Glutamatergic neuron (in vitro differentiated cells): ENCODE data around the gene ERI3. TPM values are rescaled to one million over a fixed set of nuclear protein-coding genes. Genes with fewer than 3 reads are reported as not detected.

Experiments
- DNase-seq: peaks from one replicate; pipeline ENCODE4 v3.0.0; 2022
- H3K27ac Mint-ChIP-seq: one replicate; pipeline ENCODE4 v1.8.0; 2020; ENCODE audit warnings: mild to moderate bottlenecking, mixed read lengths, inconsistent platforms; ENCODE audit not compliant: unreplicated experiment
- H3K27me3 Mint-ChIP-seq: one replicate; pipeline ENCODE4 v1.8.0; 2020; ENCODE audit warnings: mild to moderate bottlenecking, moderate library complexity, mixed read lengths, inconsistent platforms; ENCODE audit not compliant: unreplicated experiment
- H3K36me3 Mint-ChIP-seq: one replicate; pipeline ENCODE4 v1.8.0; 2020; ENCODE audit warnings: mild to moderate bottlenecking, mixed read lengths, inconsistent platforms; ENCODE audit not compliant: unreplicated experiment
- H3K4me1 Mint-ChIP-seq: one replicate; pipeline ENCODE4 v1.8.0; 2020; ENCODE audit warnings: mild to moderate bottlenecking, low read depth, mixed read lengths, inconsistent platforms; ENCODE audit not compliant: unreplicated experiment
- H3K4me3 Mint-ChIP-seq: one replicate; pipeline ENCODE4 v1.8.0; 2020; ENCODE audit warnings: mild to moderate bottlenecking, mixed read lengths, inconsistent platforms; ENCODE audit not compliant: unreplicated experiment
- H3K9me3 Mint-ChIP-seq: one replicate; pipeline ENCODE4 v1.8.0; 2020; ENCODE audit warnings: mild to moderate bottlenecking, moderate library complexity, mixed read lengths, inconsistent platforms; ENCODE audit not compliant: unreplicated experiment
- total RNA-seq: library from RNA; stranded (reverse); fragmentation: NEBNext Ultra II Directional; extraction: Animal tissue kit (Norgen Biotek cat#: 25700); gene quantifications from one replicate; pipeline ENCODE4 v1.2.1, GENCODE V29; 2021; ENCODE audit not compliant: unreplicated experiment
- TF ChIP-seq, protein P1 (sequence below): fragments of 200-600 bp; sonication (generic); IDR thresholded peaks from one replicate; pipeline ENCODE4 v1.5.0; 2021; ENCODE audit not compliant: partially characterized antibody, unreplicated experiment

The ERI3 gene
- total RNA-seq, 1 donor from 2014 or later = 37.0 TPM

GRCh38 chr1:44302541-44302940 lies 52.5 kb downstream of the ERI3 start:
- Mint-ChIP-seq H3K36me3 (no peaks in the 10 kb centered on the region), H3K4me3 (no peak overlapping the region), H3K27me3 (no peaks in the 10 kb centered on the region), H3K4me1 (peaks cover under 1% of the 10 kb centered on the region), H3K9me3 (no peaks in the 10 kb centered on the region), H3K27ac (no peak overlapping the region)
- no peak for DNase-seq
- TF ChIP-seq, protein P1, sequence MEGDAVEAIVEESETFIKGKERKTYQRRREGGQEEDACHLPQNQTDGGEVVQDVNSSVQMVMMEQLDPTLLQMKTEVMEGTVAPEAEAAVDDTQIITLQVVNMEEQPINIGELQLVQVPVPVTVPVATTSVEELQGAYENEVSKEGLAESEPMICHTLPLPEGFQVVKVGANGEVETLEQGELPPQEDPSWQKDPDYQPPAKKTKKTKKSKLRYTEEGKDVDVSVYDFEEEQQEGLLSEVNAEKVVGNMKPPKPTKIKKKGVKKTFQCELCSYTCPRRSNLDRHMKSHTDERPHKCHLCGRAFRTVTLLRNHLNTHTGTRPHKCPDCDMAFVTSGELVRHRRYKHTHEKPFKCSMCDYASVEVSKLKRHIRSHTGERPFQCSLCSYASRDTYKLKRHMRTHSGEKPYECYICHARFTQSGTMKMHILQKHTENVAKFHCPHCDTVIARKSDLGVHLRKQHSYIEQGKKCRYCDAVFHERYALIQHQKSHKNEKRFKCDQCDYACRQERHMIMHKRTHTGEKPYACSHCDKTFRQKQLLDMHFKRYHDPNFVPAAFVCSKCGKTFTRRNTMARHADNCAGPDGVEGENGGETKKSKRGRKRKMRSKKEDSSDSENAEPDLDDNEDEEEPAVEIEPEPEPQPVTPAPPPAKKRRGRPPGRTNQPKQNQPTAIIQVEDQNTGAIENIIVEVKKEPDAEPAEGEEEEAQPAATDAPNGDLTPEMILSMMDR = no peak

DNA sequence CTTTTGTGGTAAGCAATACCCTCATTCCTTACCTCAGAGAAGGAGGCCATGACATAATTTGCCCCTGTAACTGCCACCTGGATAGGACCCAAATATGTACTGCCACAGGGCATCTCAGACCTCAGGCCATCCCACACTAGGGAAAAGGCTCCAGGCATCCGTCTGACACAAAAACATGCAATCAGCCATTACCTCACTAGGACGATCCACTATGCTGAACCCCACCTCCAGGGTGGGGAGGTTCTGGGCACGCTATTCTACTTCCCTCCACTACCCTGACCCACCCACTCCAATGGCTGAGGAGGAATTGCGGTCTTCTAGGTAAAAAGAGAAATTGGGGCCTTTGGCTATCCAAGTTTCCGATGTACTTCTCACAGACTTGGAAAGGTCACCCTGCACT lies 53.6 kb downstream of the ERI3 start:
- Mint-ChIP-seq H3K27me3 (no peaks in the 10 kb centered on the region), H3K4me1 (peaks cover 7% of the 10 kb centered on the region), H3K36me3 (no peaks in the 10 kb centered on the region), H3K27ac (no peak overlapping the region), H3K4me3 (no peak overlapping the region), H3K9me3 (no peaks in the 10 kb centered on the region)
- no peak for DNase-seq
- TF ChIP-seq, protein P1 = no peak

DNA sequence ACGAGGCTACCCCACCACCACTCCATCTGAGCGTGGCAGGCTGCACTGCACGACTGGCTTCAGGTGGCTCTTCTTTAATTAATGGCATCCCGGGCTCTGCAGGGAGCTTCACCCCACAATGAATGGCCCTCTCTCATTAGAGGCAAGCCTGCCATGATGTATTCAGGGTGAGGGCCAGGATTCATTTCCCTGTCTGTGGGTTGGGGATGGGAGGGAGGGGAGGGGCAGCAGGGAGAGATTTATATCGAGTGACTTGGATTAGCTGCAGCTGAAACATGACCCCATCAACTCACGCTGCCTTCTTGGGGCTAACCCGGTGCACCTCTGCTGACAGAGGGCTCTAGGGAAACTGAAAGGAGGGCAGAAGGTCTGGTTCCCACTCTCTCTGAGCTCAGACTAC lies 54.2 kb downstream of the ERI3 start:
- TF ChIP-seq, protein P1 = no peak
- Mint-ChIP-seq H3K4me1 (peaks cover 13% of the 10 kb centered on the region), H3K4me3 (no peak overlapping the region), H3K27me3 (no peaks in the 10 kb centered on the region), H3K9me3 (no peaks in the 10 kb centered on the region), H3K36me3 (no peaks in the 10 kb centered on the region), H3K27ac (no peak overlapping the region)
- DNase-seq = no peak

GRCh38 chr1:44297695-44298400 lies 57.2 kb downstream of the ERI3 start:
- no peak for DNase-seq
- H3K27ac Mint-ChIP-seq = no peak overlapping the region
- no peaks in the 10 kb centered on the region for H3K27me3 Mint-ChIP-seq
- H3K36me3 Mint-ChIP-seq = no peaks in the 10 kb centered on the region
- peaks cover 1% of the 10 kb centered on the region for H3K9me3 Mint-ChIP-seq
- H3K4me3 Mint-ChIP-seq = no peak overlapping the region
- H3K4me1 Mint-ChIP-seq = peaks cover 21% of the 10 kb centered on the region
- TF ChIP-seq, protein P1 = no peak

DNA sequence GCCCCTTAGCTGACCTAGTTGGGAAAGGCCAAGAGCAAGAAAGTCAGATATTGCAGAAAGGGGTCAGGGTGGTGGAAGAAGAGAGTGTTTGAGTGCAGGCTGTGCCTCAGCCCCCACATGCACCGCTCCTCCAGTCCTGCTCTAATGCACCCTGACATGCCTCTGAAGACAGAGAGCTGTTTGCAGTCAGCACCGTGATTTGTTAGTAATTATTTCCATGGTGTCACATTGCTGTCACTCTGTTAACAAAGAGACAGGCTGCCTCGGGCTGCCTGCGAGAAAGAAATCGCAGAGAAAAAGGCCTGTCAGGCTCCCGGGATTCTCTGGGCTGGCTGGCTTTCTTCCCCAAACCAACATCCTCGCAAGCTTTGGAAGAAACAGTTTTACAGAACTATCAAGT lies 58.3 kb downstream of the ERI3 start:
- DNase-seq = no peak
- TF ChIP-seq, protein P1 = no peak
- Mint-ChIP-seq H3K4me3 (no peak overlapping the region), H3K27ac (no peak overlapping the region), H3K9me3 (peaks cover 1% of the 10 kb centered on the region), H3K27me3 (no peaks in the 10 kb centered on the region), H3K4me1 (peaks cover 25% of the 10 kb centered on the region), H3K36me3 (no peaks in the 10 kb centered on the region)
